Spleen (tissue), 7 donors: ENCODE measurements around the gene TRIM2.

Experiments used
- POLR2A ChIP-seq, 3 donors: fragments of 450-650 bp; IDR thresholded peaks; one replicate each; pipeline ENCODE4 v1.5.1; 2017; ENCODE audit warnings: antibody characterized with exemption in 3 of 3, mild to moderate bottlenecking in 1 of 3
- TF ChIP-seq, protein P1 (sequence below), 11 experiments: fragments of 200-600 bp in 7 of 11; fragments of 450-650 bp in 4 of 11; sonication (generic) in 4 of 11; IDR thresholded peaks in 8 of 11; conservative IDR thresholded peaks in 3 of 11; 1 replicate in 7 of 11; 2 replicates in 4 of 11; pipeline versions ENCODE4 v1.4.0 to v1.8.0; 2016 to 2021; ENCODE audit warnings: antibody characterized with exemption in 11 of 11, inconsistent platforms in 4 of 11, mild to moderate bottlenecking in 1 of 11
- donor health status: DM: no; HTN: no; CAD: no; lungs with moderate emphysema.
- donor health status: DM: no; HTN: no; CAD: no.
- donor health status: DM: no; HTN: no; CAD: no.

DNA sequence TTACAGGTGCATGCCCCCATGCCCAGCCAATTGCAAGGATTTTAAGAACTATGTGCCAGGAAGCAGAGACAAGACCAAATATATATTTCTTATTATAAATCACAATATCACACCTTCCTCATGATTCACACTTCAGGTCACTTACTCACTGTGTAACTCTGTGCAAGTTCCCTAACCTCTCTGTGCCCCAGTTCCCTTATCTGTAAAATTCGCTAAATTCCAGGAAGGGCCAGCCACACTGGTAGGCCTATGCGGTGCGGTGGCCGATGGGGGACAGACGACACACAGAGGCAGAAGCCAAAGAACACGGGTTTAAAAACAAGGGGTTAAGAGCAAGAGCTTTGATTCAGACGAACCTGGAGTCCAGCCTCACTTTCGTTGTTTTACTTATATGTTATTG is 2.8 kb downstream of the TRIM2 start:
- no peak for TF ChIP-seq POLR2A (IDR thresholded peaks at IDR 0.05)
- TF ChIP-seq, protein P1, sequence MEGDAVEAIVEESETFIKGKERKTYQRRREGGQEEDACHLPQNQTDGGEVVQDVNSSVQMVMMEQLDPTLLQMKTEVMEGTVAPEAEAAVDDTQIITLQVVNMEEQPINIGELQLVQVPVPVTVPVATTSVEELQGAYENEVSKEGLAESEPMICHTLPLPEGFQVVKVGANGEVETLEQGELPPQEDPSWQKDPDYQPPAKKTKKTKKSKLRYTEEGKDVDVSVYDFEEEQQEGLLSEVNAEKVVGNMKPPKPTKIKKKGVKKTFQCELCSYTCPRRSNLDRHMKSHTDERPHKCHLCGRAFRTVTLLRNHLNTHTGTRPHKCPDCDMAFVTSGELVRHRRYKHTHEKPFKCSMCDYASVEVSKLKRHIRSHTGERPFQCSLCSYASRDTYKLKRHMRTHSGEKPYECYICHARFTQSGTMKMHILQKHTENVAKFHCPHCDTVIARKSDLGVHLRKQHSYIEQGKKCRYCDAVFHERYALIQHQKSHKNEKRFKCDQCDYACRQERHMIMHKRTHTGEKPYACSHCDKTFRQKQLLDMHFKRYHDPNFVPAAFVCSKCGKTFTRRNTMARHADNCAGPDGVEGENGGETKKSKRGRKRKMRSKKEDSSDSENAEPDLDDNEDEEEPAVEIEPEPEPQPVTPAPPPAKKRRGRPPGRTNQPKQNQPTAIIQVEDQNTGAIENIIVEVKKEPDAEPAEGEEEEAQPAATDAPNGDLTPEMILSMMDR (IDR thresholded peaks at IDR 0.05 in 8 of 11, conservative IDR thresholded peaks at IDR 0.05 in 3 of 11) = no peak
